WTC11 (cell line): ENCODE measurements around the gene SMDT1. TPM values are rescaled to one million over a fixed set of nuclear protein-coding genes. Genes with fewer than 3 reads are reported as not detected.

Experiments used
- ATAC-seq: fragments of 200-7000 bp; cut with Tn5 transposase; 2 replicates; pipeline ENCODE4 v1.10.0; 2021; ENCODE audit warnings: mild to moderate bottlenecking, moderate library complexity
- CTCF ChIA-PET: fragments of 300-600 bp; sonication (Branson Sonifier 250); formaldehyde crosslinking; loops from one replicate; lab custom pipeline; 2021; ENCODE audit warnings: antibody characterized with exemption; lab: Charles Lee
- POLR2A ChIA-PET: fragments of 350-600 bp; sonication (Branson Sonifier 250); formaldehyde crosslinking; loops from one replicate; lab custom pipeline; 2021; ENCODE audit warnings: antibody characterized with exemption; lab: Charles Lee
- DNase-seq: peaks from one replicate; pipeline ENCODE4 v3.0.0; 2021; ENCODE audit warnings: low spot score
- H3K27ac Mint-ChIP-seq: 2 replicates; pipeline ENCODE4 v1.8.0; 2021; ENCODE audit warnings: mixed read lengths
- H3K27me3 Mint-ChIP-seq: 2 replicates; pipeline ENCODE4 v1.8.0; 2021; ENCODE audit warnings: low read depth, mild to moderate bottlenecking, moderate library complexity, mixed read lengths
- H3K36me3 Mint-ChIP-seq: 2 replicates; pipeline ENCODE4 v1.8.0; 2021; ENCODE audit warnings: mixed read lengths
- H3K4me1 Mint-ChIP-seq: 2 replicates; pipeline ENCODE4 v1.8.0; 2022; ENCODE audit warnings: mixed read lengths
- H3K4me3 Mint-ChIP-seq: 2 replicates; pipeline ENCODE4 v1.8.0; 2021; ENCODE audit warnings: mild to moderate bottlenecking, moderate library complexity, mixed read lengths
- H3K9me3 Mint-ChIP-seq: 2 replicates; pipeline ENCODE4 v1.8.0; 2021; ENCODE audit warnings: mixed read lengths
- ETV6 ChIP-seq: sonication (generic); formaldehyde crosslinking; IDR thresholded peaks from 2 replicates; pipeline ENCODE4 v1.8.1; 2022; ENCODE audit warnings: mild to moderate bottlenecking, missing genetic modification reagents
- HMGA2 ChIP-seq: fragments of 250-450 bp; sonication (Bioruptor Pico); IDR thresholded peaks from 2 replicates; pipeline ENCODE4 v1.4.0; 2021; ENCODE audit warnings: mild to moderate bottlenecking, moderate library complexity
- NFE2L1 ChIP-seq: sonication (generic); formaldehyde crosslinking; IDR thresholded peaks from 2 replicates; pipeline ENCODE4 v1.8.1; 2023; ENCODE audit warnings: missing genetic modification reagents
- NFYB ChIP-seq: sonication (generic); formaldehyde crosslinking; conservative IDR thresholded peaks from 2 replicates; pipeline ENCODE4 v1.8.0; 2022; ENCODE audit warnings: low read depth, missing genetic modification reagents
- RORB ChIP-seq: fragments of 250-450 bp; sonication (Bioruptor Pico); IDR thresholded peaks from 2 replicates; pipeline ENCODE4 v1.9.0; 2021; ENCODE audit warnings: mild to moderate bottlenecking
- ZNF121 ChIP-seq: sonication (generic); formaldehyde crosslinking; IDR thresholded peaks from 2 replicates; pipeline ENCODE4 v1.8.0; 2023; ENCODE audit warnings: missing genetic modification reagents
- ZNF138 ChIP-seq: sonication (generic); formaldehyde crosslinking; conservative IDR thresholded peaks from 2 replicates; pipeline ENCODE4 v1.8.1; 2022; ENCODE audit warnings: mild to moderate bottlenecking, moderate library complexity, missing genetic modification reagents
- total RNA-seq: library from RNA; stranded (reverse); gene quantifications from 3 replicates; pipeline ENCODE4 v1.2.3, GENCODE V29; 2021
- TF ChIP-seq, protein P1 (sequence below): sonication (generic); formaldehyde crosslinking; IDR thresholded peaks from 2 replicates; pipeline ENCODE4 v1.8.0; 2023; ENCODE audit warnings: missing genetic modification reagents, mild to moderate bottlenecking, borderline replicate concordance
- TF ChIP-seq, protein P2 (sequence below): fragments of 250-450 bp; sonication (Bioruptor Pico); IDR thresholded peaks from 2 replicates; pipeline ENCODE4 v2.1.2; 2022; ENCODE audit warnings: mild to moderate bottlenecking, moderate library complexity
- TF ChIP-seq, protein P3 (sequence below): fragments of 200-600 bp; IDR thresholded peaks from 2 replicates; pipeline ENCODE4 v1.8.0; 2022; ENCODE audit warnings: antibody characterized with exemption
- TF ChIP-seq, protein P4 (sequence below): sonication (generic); formaldehyde crosslinking; IDR thresholded peaks from 2 replicates; pipeline ENCODE4 v1.8.0; 2022; ENCODE audit warnings: mild to moderate bottlenecking, missing genetic modification reagents
- TF ChIP-seq, protein P5 (sequence below): sonication (generic); formaldehyde crosslinking; IDR thresholded peaks from 2 replicates; pipeline ENCODE4 v1.8.1; 2023; ENCODE audit warnings: mild to moderate bottlenecking, moderate library complexity, missing genetic modification reagents

The SMDT1 gene
- total RNA-seq, 1 experiment from 2014 or later, result 39.9 TPM

DNA sequence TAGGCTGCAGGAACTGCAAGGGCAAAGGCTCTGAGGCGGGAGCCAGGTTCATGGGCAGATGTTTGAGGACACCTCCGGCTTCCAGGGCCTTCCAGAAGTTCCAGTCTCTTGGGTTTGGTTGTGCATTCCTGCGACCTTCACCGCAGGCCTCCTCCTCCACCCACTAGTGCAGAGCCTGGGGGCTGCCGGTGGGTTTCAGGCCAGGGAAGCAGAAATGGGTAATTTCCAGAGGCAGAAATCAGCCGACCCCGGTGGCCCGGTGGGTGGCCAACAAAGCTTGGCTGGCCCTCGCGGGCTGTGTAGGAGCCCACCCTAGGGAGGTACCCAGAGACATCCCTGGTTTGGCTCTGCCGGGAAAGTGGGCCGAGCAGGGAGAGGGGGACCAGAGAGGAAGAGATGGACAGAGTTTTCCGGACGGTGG is 5.9 kb upstream of the SMDT1 start (continued):
- TF ChIP-seq, protein P1, sequence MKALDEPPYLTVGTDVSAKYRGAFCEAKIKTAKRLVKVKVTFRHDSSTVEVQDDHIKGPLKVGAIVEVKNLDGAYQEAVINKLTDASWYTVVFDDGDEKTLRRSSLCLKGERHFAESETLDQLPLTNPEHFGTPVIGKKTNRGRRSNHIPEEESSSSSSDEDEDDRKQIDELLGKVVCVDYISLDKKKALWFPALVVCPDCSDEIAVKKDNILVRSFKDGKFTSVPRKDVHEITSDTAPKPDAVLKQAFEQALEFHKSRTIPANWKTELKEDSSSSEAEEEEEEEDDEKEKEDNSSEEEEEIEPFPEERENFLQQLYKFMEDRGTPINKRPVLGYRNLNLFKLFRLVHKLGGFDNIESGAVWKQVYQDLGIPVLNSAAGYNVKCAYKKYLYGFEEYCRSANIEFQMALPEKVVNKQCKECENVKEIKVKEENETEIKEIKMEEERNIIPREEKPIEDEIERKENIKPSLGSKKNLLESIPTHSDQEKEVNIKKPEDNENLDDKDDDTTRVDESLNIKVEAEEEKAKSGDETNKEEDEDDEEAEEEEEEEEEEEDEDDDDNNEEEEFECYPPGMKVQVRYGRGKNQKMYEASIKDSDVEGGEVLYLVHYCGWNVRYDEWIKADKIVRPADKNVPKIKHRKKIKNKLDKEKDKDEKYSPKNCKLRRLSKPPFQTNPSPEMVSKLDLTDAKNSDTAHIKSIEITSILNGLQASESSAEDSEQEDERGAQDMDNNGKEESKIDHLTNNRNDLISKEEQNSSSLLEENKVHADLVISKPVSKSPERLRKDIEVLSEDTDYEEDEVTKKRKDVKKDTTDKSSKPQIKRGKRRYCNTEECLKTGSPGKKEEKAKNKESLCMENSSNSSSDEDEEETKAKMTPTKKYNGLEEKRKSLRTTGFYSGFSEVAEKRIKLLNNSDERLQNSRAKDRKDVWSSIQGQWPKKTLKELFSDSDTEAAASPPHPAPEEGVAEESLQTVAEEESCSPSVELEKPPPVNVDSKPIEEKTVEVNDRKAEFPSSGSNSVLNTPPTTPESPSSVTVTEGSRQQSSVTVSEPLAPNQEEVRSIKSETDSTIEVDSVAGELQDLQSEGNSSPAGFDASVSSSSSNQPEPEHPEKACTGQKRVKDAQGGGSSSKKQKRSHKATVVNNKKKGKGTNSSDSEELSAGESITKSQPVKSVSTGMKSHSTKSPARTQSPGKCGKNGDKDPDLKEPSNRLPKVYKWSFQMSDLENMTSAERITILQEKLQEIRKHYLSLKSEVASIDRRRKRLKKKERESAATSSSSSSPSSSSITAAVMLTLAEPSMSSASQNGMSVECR (CRISPR knock-in tag), result no peak
- TF ChIP-seq RORB (CRISPR knock-in tag), result no peak
- TF ChIP-seq, protein P2, sequence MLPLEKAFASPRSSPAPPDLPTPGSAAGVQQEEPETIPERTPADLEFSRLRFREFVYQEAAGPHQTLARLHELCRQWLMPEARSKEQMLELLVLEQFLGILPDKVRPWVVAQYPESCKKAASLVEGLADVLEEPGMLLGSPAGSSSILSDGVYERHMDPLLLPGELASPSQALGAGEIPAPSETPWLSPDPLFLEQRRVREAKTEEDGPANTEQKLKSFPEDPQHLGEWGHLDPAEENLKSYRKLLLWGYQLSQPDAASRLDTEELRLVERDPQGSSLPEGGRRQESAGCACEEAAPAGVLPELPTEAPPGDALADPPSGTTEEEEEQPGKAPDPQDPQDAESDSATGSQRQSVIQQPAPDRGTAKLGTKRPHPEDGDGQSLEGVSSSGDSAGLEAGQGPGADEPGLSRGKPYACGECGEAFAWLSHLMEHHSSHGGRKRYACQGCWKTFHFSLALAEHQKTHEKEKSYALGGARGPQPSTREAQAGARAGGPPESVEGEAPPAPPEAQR (CRISPR knock-in tag), result no peak

DNA sequence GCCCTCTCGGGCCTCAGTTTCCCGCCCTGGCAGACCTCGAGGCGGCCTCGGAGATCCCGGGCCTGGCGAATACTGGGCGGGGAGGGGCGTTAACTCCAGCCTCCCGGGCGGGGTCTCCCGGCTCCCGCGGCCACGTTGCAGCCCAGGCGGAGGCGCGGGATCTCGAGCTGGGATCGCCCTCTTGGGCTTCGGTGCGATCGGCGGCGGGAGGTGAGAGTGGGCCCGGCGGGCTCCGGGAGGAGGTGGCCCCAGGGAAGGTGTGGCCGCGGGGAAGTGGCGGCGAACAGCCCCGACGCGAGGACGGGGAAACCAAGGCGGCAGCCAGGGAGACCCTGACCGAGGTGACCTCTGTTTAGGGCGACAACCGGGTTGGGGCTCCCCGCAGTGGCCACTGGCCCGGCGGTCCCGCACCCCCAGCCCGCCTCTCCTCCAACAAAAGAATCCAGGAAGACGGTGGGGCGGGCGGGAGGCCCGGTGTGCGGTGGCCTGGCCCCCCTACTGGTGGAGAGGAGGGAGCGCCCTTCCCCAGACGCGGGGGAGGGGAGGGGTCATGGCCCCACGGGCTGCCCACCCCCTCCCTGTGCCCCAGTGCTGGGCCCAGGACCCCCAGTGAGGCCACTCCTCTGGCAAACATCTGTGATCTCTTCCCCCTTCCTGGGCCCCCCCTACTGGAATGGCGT is 5.2 kb upstream of the SMDT1 start, which contains the start of gene PHETA2:
Gene PHETA2 (plus strand): TSS at position 117 of the 680 bp plus-strand sequence. CDS start 3,046 bp downstream, outside the sequence.
- H3K9me3 Mint-ChIP-seq, result no peaks in the 10 kb centered on the region
- H3K27me3 Mint-ChIP-seq, result peaks cover 28% of the 10 kb centered on the region
- no peaks in the 10 kb centered on the region for H3K36me3 Mint-ChIP-seq
- ATAC-seq (no peak), DNase-seq (peak; percentile 51)
- ChIA-PET CTCF (no interaction called here), POLR2A (no interaction called here)
- peak within 1 kb of the TSS; percentile 63 for H3K4me3 Mint-ChIP-seq
- TF ChIP-seq ZNF121 (CRISPR knock-in tag), result 0 out of 2 replicates have a peak, but pooled peaks have one; percentile 9
- TF ChIP-seq NFYB (CRISPR knock-in tag), result no peak
- TF ChIP-seq, protein P3, sequence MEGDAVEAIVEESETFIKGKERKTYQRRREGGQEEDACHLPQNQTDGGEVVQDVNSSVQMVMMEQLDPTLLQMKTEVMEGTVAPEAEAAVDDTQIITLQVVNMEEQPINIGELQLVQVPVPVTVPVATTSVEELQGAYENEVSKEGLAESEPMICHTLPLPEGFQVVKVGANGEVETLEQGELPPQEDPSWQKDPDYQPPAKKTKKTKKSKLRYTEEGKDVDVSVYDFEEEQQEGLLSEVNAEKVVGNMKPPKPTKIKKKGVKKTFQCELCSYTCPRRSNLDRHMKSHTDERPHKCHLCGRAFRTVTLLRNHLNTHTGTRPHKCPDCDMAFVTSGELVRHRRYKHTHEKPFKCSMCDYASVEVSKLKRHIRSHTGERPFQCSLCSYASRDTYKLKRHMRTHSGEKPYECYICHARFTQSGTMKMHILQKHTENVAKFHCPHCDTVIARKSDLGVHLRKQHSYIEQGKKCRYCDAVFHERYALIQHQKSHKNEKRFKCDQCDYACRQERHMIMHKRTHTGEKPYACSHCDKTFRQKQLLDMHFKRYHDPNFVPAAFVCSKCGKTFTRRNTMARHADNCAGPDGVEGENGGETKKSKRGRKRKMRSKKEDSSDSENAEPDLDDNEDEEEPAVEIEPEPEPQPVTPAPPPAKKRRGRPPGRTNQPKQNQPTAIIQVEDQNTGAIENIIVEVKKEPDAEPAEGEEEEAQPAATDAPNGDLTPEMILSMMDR, result peak; percentile 18; the same call in 1 of the 2 replicates
- TF ChIP-seq ZNF138 (CRISPR knock-in tag), result no peak
- TF ChIP-seq, protein P4, sequence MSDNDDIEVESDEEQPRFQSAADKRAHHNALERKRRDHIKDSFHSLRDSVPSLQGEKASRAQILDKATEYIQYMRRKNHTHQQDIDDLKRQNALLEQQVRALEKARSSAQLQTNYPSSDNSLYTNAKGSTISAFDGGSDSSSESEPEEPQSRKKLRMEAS (CRISPR knock-in tag), result peak; percentile 76; the same call in 1 of the 2 replicates
- 0 out of 2 replicates have a peak, but pooled peaks have one; percentile 42 for TF ChIP-seq NFE2L1
- no peak for TF ChIP-seq HMGA2 (CRISPR knock-in tag)
- 0 out of 2 replicates have a peak, but pooled peaks have one; percentile 18 for TF ChIP-seq ETV6 (CRISPR knock-in tag)
- TF ChIP-seq, protein P5, sequence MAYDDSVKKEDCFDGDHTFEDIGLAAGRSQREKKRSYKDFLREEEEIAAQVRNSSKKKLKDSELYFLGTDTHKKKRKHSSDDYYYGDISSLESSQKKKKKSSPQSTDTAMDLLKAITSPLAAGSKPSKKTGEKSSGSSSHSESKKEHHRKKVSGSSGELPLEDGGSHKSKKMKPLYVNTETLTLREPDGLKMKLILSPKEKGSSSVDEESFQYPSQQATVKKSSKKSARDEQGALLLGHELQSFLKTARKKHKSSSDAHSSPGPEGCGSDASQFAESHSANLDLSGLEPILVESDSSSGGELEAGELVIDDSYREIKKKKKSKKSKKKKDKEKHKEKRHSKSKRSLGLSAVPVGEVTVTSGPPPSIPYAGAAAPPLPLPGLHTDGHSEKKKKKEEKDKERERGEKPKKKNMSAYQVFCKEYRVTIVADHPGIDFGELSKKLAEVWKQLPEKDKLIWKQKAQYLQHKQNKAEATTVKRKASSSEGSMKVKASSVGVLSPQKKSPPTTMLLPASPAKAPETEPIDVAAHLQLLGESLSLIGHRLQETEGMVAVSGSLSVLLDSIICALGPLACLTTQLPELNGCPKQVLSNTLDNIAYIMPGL (CRISPR knock-in tag), result 0 out of 2 replicates have a peak, but pooled peaks have one; percentile 41
- H3K4me1 Mint-ChIP-seq, result peaks cover 48% of the 10 kb centered on the region
- H3K27ac Mint-ChIP-seq, result no peak within 1 kb of the TSS
